Chondrocyte (in vitro differentiated cells): ENCODE measurements around the gene GPD2. TPM values are rescaled to one million over a fixed set of nuclear protein-coding genes. Genes with fewer than 3 reads are reported as not detected.
"Not testable (repeated sequence)": the region's sequence is repeated elsewhere in the genome, so short reads cannot be mapped to it uniquely, and the experiment has no call there.

Experiments
- DNase-seq: peaks from one replicate; pipeline ENCODE4 v3.0.0; 2021; ENCODE audit warnings: mixed read lengths, low spot score
- H3K27ac Mint-ChIP-seq: one replicate; pipeline ENCODE4 v1.8.0; 2021; ENCODE audit warnings: mild to moderate bottlenecking, moderate library complexity, mixed read lengths; ENCODE audit not compliant: unreplicated experiment
- H3K27me3 Mint-ChIP-seq: 2 replicates; pipeline ENCODE4 v1.8.0; 2021; ENCODE audit warnings: low read depth, mixed read lengths
- H3K36me3 Mint-ChIP-seq: 2 replicates; pipeline ENCODE4 v1.8.0; 2021; ENCODE audit warnings: low read depth, mixed read lengths
- H3K4me1 Mint-ChIP-seq: 2 replicates; pipeline ENCODE4 v1.8.0; 2021; ENCODE audit warnings: low read depth, mild to moderate bottlenecking, mixed read lengths
- H3K4me3 Mint-ChIP-seq: one replicate; pipeline ENCODE4 v1.8.0; 2021; ENCODE audit warnings: mild to moderate bottlenecking, moderate library complexity, mixed read lengths; ENCODE audit not compliant: unreplicated experiment
- H3K9me3 Mint-ChIP-seq: 2 replicates; pipeline ENCODE4 v1.8.0; 2021; ENCODE audit warnings: low read depth, mixed read lengths
- total RNA-seq: library from RNA; stranded (reverse); gene quantifications from 3 replicates; pipeline ENCODE4 v1.2.1, GENCODE V29; 2021
- TF ChIP-seq, protein P1 (sequence below): fragments of 200-600 bp; sonication (generic); IDR thresholded peaks from 2 replicates; pipeline ENCODE4 v1.5.0; 2021; ENCODE audit warnings: antibody characterized with exemption, mild to moderate bottlenecking, moderate library complexity

GPD2 gene
- total RNA-seq, 1 donor from 2014 or later, result 29.1 TPM

DNA sequence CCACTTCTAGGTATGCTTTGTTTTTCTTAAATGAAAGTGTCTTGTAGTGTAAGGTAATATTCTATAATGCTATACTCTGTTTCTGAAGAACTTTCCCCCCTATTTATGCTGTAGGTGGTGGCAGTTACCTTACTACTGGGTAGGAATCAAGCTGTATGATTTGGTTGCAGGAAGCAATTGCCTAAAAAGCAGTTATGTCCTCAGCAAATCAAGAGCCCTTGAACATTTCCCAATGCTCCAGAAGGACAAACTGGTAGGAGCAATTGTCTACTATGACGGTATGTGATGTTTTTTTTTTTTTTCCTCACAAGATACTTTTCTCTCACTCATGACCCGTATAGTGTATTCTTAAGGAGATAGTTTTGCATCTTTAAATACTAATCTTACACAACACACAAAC, 77.0 kb downstream of the GPD2 start:
- H3K27me3 Mint-ChIP-seq, result no peaks in the 10 kb centered on the region
- no peaks in the 10 kb centered on the region for H3K9me3 Mint-ChIP-seq
- TF ChIP-seq, protein P1, sequence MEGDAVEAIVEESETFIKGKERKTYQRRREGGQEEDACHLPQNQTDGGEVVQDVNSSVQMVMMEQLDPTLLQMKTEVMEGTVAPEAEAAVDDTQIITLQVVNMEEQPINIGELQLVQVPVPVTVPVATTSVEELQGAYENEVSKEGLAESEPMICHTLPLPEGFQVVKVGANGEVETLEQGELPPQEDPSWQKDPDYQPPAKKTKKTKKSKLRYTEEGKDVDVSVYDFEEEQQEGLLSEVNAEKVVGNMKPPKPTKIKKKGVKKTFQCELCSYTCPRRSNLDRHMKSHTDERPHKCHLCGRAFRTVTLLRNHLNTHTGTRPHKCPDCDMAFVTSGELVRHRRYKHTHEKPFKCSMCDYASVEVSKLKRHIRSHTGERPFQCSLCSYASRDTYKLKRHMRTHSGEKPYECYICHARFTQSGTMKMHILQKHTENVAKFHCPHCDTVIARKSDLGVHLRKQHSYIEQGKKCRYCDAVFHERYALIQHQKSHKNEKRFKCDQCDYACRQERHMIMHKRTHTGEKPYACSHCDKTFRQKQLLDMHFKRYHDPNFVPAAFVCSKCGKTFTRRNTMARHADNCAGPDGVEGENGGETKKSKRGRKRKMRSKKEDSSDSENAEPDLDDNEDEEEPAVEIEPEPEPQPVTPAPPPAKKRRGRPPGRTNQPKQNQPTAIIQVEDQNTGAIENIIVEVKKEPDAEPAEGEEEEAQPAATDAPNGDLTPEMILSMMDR, result no peak
- H3K4me3 Mint-ChIP-seq, result no peak overlapping the region
- H3K36me3 Mint-ChIP-seq, result peaks cover 10% of the 10 kb centered on the region
- no peak overlapping the region for H3K27ac Mint-ChIP-seq
- DNase-seq, result no peak
- H3K4me1 Mint-ChIP-seq, result peaks cover 11% of the 10 kb centered on the region

DNA sequence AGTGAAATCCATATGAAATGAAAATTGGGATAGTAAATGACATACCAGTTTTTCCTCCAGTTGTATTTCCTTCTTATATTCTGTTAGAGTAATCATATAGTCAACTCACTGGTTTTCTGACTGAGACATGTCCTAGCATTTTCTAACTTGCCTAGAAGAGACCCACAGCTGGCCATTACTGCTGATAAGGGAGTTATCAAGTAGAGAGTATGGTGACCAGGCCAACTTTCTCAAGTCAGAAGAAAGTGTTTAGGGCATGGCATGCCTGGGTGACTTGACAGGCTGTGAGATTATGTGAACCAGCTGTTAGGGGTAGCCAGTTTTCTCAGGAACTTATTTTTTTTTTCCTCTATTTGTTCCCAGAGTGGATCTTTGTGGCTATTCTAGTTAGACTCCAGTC, 81.2 kb downstream of the GPD2 start:
- no peak overlapping the region for H3K27ac Mint-ChIP-seq
- no peak for DNase-seq
- H3K4me1 Mint-ChIP-seq, result peaks cover 7% of the 10 kb centered on the region

DNA sequence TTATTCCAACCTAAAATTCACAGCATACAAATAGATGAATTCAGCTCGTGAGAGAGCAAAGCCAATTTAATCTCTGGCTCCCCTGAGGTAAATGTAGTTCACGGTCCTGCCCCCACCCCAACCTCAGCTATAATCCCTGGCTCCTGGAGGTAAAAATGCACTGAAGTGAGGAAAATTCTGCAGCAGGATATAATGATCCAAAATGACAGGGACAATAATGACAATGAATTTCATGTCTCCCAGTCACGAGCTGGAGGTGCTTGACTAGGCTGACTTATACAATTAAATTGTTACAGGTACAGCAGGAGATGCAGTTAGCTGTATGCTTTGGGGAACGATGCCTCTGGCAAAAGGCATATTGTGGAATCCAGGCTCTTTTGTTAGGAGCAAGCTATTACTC, 82.0 kb downstream of the GPD2 start:
- Mint-ChIP-seq H3K9me3 (peaks cover 6% of the 10 kb centered on the region), H3K4me3 (no peak overlapping the region), H3K27ac (no peak overlapping the region), H3K27me3 (no peaks in the 10 kb centered on the region), H3K4me1 (no peaks in the 10 kb centered on the region), H3K36me3 (peaks cover 14% of the 10 kb centered on the region)
- no peak for DNase-seq
- TF ChIP-seq, protein P1, result no peak

More for the DNA sequence above, 81.2 kb downstream of the GPD2 start:
- peaks cover 6% of the 10 kb centered on the region for H3K9me3 Mint-ChIP-seq
- no peaks in the 10 kb centered on the region for H3K27me3 Mint-ChIP-seq
- H3K36me3 Mint-ChIP-seq, result peaks cover 11% of the 10 kb centered on the region
- TF ChIP-seq, protein P1, result no peak
- no peak overlapping the region for H3K4me3 Mint-ChIP-seq

DNA sequence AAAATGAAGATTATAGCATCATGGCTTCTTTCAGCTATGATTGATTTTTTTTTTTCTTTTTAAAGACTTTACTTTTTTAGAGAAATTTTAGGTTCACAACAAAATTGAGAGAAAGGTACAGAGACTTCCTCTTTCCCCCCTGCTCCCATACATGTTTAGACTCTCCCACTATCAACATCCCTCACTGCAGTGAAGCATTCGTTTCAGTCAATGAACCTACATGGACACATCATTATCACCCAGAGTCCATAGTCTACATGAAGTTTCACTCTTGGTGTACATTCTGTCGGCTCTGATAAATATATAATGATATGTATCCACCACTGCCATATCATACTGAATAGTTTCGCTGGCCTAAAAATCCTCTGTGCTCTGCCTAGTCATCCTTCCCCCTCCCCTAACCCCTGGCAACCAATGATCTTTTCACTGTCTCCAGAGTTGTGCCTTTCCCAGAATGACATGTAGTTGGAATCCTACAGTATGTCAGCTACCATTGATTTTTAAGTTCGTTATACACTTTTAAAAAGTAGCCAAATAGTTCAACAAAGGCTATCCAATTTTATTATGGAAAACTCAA, 86.8 kb downstream of the GPD2 start:
- Mint-ChIP-seq H3K4me3 (no peak overlapping the region), H3K9me3 (peaks cover 6% of the 10 kb centered on the region), H3K27ac (no peak overlapping the region), H3K27me3 (no peaks in the 10 kb centered on the region), H3K36me3 (peaks cover 14% of the 10 kb centered on the region), H3K4me1 (peaks cover 3% of the 10 kb centered on the region)
- DNase-seq, result no peak
- TF ChIP-seq, protein P1, result no peak

DNA sequence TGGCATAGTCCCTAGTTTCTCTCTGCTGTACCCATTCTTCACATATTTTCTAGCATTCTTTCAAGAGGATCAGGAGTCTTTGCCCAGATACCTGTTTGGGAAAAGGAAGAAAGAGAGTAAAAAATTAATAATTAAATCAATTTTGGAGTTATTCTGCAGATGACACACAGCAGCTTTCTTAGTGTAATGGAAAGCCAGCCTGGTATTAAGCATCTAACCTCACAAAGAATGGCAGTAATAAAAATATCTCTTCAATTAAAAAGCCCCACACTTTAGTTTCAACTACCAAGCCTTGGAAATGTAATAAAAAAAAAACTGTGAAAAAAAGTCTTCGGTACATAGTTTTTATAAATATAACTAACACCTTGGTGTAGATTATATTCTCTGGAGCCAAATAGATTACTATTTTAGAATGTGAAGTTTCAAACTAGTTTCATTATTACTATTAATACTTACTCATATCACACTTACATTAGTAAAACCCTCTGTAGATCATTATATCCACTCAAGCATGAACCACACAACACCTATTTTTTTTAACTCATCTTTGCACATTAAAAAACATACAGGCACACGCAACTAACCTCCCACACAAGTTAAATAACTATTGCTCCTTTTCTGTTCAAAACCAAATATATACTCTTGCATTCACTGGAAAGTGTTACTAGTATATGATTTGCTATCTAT, 90.9 kb downstream of the GPD2 start:
- H3K4me1 Mint-ChIP-seq, result peaks cover 3% of the 10 kb centered on the region
- peaks cover 8% of the 10 kb centered on the region for H3K36me3 Mint-ChIP-seq
- H3K27ac Mint-ChIP-seq, result no peak overlapping the region
- no peaks in the 10 kb centered on the region for H3K9me3 Mint-ChIP-seq
- no peaks in the 10 kb centered on the region for H3K27me3 Mint-ChIP-seq
- no peak overlapping the region for H3K4me3 Mint-ChIP-seq
- DNase-seq, result no peak
- TF ChIP-seq, protein P1, result no peak

DNA sequence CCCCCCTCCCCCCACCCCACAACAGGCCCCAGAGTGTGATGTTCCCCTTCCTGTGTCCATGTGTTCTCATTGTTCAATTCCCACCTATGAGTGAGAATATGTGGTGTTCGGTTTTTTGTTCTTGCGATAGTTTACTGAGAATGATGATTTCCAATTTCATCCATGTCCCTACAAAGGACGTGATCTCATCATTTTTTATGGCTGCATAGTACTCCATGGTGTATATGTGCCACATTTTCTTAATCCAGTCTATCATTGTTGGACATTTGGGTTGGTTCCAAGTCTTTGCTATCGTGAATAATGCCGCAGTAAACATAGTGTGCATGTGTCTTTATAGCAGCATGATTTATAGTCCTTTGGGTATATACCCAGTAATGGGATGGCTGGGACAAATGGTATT, 92.4 kb downstream of the GPD2 start:
- H3K27me3 Mint-ChIP-seq, H3K27ac Mint-ChIP-seq, H3K4me3 Mint-ChIP-seq, H3K4me1 Mint-ChIP-seq, H3K9me3 Mint-ChIP-seq, H3K36me3 Mint-ChIP-seq, DNase-seq: not testable (repeated sequence)
